Lung microvascular endothelial cell (primary cell): ENCODE results near the gene AGR2. TPM values are rescaled to one million over a fixed set of nuclear protein-coding genes. Genes with fewer than 3 reads are reported as not detected.

Experiments used
- DNase-seq, 2 donors: peaks; one replicate each; pipeline versions ENCODE4 v3.0.0 to v3.0.0-alpha.2; 2010; ENCODE audit warnings: low read depth in 2 of 2
- total RNA-seq: library from RNA; depleted of rRNA; stranded (reverse); fragments of >200 nt; gene quantifications from 2 replicates; pipeline ENCODE4 v1.2.1, GENCODE V29; 2014

AGR2 gene
- total RNA-seq, 1 donor from 2014 or later = not detected

- no peak for DNase-seq
These were observed 7.9 kb upstream of the AGR2 start for GRCh38 chr7:16812542-16813231.

DNA sequence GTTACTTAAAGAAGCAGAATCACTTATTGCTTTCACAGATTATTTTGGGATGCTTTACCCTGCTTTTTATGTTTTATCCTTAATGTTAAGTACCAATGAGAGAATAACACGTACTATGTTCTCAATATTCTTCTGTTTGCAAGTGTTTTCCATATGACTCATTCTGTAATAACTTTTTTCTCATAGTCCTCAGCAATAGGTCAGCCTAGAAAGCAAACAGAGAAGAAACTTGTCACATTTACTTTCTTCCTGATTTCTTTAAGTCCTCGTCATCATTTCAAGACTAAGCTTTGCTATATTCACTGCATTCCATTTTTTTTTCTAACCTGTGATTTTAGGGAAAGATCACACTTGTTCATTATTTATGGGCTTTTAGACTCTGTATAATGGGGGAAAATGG lies 6.8 kb upstream of the AGR2 start:
- peak in 1 of 2 donors; percentile 6 for DNase-seq

- no peak for DNase-seq
These were observed 5.8 kb upstream of the AGR2 start for GRCh38 chr7:16810573-16810972.

- DNase-seq = no peak
These were observed 5.3 kb upstream of the AGR2 start for GRCh38 chr7:16810112-16810511.

DNA sequence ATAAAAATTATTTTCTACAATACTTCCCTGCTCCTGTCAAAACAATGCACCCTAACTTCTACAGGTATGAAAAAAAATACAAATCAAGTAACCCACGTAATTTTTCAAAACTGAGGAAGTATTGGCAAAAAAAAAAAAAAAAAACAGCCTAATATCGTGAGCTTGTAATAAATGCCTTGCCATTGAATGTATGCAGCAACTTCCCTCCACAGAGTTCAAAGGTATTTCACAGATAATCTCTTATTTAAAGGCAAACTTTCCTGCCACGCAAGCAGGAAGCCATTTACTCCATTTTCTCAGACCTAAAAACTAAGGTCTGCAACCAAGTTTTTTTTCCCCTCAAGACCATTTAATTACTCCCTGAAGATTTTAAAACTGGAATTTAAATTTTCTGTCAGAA lies 642 bp upstream of the AGR2 start:
- DNase-seq = no peak

GRCh38 chr7:16803881-16804673 lies 722 bp downstream of the AGR2 start:
- DNase-seq = no peak

GRCh38 chr7:16803125-16803524 lies 1.7 kb downstream of the AGR2 start:
- no peak for DNase-seq

- DNase-seq = no peak
These were observed 3.2 kb downstream of the AGR2 start for GRCh38 chr7:16801579-16801978.

DNA sequence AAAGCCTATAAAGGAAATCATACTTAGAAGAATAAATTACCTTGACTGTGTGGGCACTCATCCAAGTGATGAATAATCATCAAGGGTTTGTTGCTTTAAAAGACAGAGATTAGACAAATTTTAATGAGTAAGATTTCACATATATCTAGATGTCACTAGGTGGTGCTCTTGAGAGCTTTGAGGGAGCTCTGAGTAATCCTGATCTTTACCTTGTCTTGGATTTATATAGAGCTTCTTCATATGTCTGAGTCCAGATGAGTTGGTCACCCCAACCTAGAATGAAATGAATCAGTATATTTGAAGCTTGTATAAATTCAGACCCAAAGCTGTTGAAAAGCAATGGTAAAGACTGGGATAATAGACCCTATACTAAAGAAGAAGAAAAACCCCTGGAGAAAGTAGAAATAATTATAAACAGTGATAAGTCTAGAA lies 3.7 kb downstream of the AGR2 start:
- DNase-seq = peak; percentile 25 to 60

DNA sequence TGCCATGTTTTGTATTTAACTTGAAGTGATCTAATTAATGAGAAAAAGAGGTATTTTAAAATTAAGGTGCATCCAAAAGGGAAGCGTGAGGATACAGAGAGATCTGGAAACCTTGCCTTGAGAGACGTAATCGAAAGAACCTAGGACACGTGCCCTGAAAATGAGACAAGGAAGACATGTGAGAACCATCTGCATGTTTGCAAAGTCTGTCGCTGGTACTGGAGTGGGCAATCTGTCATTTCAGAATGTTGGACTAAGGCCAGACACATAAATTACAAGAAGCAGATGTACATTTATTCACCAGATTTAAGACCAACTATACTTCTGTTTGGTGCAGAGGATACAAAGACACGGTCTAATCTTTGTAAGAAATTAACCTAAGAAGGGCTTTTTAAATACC lies 9.2 kb downstream of the AGR2 start:
- DNase-seq = no peak

- DNase-seq = peak in 1 of 2 donors; percentile 33
These were observed 9.8 kb downstream of the AGR2 start for GRCh38 chr7:16794986-16795385.

GRCh38 chr7:16791905-16792698 lies 12.7 kb downstream of the AGR2 start:
- DNase-seq = no peak

DNA sequence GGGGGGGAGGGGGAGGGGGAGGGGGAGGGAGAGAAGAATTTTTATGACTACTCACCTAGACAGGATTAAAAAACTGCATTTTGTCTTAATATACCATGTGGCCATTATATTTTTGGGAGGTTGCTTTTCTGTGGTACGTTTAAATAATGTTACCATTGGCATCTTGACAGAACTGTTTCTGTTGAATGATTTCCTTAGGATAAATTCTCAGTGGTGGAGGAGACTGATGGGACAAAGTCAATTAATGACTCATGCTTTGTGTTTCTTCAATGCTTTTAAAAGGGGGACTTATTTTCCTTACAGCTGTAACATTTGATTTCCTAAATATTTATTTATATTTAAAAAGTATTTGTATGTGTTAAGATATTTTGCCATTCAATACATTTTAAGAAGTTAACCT lies 13.7 kb downstream of the AGR2 start:
- DNase-seq = no peak

- DNase-seq = no peak
These were observed 17.7 kb downstream of the AGR2 start for GRCh38 chr7:16787127-16787526.

DNA sequence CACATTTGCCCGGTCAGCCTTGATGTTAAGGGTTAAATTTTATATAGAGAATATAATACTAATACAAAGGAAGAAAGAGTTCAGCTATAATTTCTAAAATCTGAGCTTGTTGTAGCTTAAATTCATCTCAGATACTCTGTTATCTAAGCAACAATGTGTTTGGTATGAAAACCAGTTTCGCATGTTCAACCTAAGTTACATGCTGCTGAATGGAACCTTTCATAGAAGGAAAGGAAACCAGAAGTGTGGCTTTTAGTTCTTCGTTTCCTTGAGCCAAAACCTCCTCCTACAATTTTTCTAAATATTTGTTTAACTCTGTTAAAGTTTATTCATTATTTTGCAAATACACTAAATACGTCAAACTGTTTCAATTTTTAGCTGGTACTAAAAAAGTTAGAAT lies 18.5 kb downstream of the AGR2 start:
- no peak for DNase-seq

DNA sequence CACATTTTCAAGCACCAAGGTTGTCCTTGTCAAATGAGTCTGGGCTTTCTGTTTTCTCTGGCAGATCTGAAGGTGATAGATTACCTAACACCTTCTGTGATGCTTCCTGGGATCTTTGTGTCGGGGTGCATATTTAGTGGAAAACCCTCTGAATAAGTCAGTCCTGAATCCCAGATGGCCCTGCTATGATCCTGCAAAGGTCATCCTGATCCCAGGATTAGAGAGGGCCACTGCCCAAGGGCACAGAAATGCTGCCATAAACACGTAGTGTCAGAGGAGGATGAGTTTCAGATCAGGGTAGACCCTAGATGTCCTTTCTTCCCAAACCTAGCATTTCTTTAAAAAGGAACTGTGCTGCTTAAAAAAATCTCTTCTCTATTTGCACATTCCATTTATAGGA lies 19.0 kb downstream of the AGR2 start:
- DNase-seq = no peak

DNA sequence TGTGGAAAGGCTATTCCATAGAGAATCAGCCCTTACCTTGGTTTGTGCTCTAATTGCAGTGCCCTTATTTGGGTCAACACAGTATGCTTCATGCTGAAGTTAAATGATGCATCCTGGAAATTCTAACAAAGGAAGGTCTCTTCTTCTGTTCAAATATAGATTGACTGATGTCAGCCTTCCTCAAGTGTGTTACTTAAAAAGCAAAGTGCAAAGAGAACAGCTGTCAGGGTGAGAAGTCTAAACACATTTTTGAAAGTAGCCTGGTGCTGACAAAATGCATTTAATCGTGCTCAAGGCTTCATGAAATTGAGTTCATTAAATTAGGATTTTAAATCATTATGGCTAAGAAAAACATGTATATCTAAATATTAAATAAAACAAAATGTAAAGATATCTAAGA lies 19.5 kb downstream of the AGR2 start:
- no peak for DNase-seq

GRCh38 chr7:16780596-16780995 lies 24.2 kb downstream of the AGR2 start:
- no peak for DNase-seq

GRCh38 chr7:16779051-16779450 lies 25.7 kb downstream of the AGR2 start:
- DNase-seq = no peak

- no peak for DNase-seq
These were observed 26.3 kb downstream of the AGR2 start for GRCh38 chr7:16778476-16778875.

DNA sequence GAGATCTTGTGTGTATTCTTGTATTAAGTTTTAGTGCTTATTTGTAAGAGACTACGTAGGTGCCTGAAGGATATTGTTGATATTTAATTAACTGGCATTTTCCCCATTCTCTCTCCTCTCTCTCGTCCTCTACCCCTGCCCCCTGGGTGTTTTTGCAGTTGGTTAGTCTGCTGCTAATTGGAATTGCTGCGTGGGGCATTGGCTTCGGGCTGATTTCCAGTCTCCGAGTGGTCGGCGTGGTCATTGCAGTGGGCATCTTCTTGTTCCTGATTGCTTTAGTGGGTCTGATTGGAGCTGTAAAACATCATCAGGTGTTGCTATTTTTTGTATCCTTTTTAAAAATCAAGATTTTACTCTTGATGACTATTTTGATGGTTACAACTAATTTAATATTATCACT lies 28.7 kb downstream of the AGR2 start:
- DNase-seq = no peak

- no peak for DNase-seq
These were observed 29.8 kb downstream of the AGR2 start for GRCh38 chr7:16774986-16775385.
